ENCODE results near the gene DNM3.

DNM3 gene

DNA sequence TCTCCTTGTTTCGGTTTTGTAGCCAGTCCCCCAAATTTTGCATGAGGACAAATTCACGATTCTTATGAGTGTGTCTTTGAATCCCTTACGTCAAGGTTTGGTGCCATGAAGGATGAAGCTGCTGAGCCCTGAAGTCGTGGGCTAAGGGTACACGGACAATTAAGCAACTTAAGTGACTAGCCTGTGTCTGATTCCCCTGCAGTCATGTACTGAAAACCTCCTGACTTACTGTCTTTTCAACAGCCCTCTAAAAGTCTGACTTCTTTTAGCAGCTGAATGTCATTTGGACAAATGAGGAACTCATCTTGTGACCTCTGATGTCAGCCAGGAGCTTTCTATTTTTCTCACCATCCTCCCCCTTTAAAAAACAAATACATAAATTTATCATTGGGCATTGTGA, 552.1 kb downstream of the DNM3 start:
- no peak for DNase-seq (ENCODE audit: low read depth in 2 of 2)

DNA sequence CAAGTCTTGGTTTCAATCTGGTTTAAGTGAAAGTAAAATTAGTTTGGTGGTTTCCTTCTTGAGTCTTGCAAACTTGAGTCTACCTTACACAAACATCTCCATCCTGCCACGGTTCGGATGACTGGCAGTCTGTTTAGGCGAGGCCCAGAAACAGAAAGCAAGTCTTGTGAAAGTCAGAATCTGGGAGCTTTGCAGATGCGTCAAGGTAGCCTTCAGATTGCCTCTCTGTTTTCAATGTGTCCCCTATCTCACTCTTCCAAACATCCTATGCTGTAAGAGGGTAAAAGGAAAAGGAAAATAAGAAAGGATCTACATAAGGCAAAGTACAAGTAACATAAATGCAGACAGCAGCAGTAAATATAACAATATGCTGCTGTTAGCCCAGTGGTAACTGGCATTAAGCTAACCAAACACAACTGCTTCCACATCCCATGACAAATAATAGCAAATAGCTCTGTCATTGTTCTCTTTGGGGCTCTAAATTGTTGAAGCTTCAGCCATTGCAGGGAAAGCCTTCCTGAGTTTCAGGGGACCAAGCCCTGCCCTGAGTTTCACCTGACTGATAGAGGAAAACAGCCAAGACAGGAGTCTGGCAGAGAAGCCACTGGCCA, 552.9 kb downstream of the DNM3 start:
- DNase-seq (ENCODE audit: low read depth in 2 of 2): peak; percentile 38 to 54

DNA sequence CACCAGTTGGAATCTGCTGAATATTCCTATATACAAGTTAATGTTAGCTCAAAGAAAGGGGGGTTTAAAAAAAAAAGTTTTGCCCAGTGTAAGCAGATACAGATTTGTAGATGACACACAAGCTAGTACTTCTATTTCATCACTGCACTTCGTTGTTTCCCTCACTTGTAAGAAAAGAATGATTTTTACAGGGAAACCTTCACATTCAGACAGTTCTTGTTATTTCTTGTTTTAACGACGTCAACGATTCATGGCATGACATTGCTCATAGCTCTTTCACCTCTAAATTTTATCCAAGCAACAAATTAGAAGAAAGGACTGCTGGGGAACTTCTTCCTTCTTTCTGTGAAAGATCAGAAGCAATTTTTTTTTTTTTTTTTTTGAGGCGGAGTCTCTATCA, 553.5 kb downstream of the DNM3 start:
- DNase-seq (ENCODE audit: low read depth in 2 of 2): no peak

DNA sequence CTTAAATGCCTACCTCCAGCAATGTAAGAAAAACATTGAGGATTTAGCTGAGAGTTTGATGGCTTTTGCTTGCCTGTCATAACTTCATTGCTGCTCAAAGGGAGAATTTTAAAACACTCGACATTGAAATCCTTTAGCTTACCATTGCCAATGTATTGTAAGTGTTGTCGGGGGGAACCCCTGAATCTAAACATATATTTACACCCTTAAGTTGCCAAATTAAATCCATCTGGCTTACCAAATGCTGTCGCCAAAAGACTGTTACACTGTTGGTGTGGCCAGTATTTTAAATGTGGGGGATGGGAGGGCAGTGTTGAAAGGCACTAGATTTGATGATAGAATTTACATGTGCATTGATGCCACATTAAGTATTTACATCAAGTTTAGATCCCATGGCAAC, 554.3 kb downstream of the DNM3 start:
- no peak for DNase-seq (ENCODE audit: low read depth in 2 of 2)

DNA sequence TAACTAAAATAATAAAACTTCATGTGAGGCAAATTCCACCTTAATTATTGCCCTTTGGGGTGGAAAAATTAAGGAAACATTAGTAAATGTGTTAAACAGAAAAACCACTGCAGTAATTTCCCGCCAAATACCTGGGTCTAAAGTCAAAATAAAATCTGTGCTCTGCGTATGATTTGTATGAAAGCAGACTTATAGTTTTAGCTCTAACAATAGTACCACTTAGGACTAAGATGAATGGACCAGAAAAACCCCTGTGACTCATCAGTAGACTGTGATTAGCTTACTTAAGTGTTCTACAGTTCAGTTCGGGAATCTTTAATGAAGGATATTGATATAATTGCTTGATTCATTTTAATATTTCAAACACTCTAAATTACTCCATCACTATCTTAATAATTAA, 555.9 kb downstream of the DNM3 start:
- DNase-seq (ENCODE audit: low read depth in 2 of 2): no peak

DNA sequence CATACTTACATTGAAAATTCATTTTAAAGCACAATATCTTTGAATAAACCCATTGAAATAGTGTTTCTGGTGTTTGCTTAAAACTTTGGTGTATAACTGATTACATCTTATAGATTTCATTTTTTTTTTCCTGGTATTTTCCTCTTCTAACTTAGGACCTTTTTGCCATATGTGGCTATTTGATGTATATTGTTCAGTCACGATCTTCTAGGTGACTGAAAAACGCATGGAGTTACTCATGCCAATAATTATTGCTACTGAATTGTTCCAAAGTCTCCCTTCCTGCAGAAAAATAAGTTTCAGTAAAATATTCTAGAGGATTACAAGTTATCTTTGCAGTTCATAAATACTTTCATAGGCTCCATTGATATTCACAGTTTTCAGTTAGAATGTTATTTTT, 556.3 kb downstream of the DNM3 start:
- no peak for DNase-seq (ENCODE audit: low read depth in 2 of 2)

DNA sequence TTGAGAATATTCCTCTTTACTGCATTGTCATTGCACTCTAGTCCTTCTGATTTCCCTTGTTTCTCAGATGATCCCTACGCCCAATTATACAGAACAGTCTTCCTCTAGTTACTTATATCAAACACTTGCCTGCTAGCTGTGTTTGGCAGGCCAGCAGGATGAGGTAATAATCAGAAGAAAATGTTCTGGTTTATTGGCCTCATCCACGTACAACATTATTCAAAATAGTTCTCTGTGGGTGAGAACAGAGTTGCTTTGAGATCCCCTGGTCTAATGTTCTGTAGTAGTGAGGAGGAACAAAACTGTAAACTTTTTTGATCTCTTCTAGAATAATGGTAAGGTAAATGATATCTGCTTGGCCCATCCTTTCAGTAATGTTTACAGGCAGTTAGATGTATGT, 556.9 kb downstream of the DNM3 start:
- DNase-seq (ENCODE audit: low read depth in 2 of 2): no peak

DNA sequence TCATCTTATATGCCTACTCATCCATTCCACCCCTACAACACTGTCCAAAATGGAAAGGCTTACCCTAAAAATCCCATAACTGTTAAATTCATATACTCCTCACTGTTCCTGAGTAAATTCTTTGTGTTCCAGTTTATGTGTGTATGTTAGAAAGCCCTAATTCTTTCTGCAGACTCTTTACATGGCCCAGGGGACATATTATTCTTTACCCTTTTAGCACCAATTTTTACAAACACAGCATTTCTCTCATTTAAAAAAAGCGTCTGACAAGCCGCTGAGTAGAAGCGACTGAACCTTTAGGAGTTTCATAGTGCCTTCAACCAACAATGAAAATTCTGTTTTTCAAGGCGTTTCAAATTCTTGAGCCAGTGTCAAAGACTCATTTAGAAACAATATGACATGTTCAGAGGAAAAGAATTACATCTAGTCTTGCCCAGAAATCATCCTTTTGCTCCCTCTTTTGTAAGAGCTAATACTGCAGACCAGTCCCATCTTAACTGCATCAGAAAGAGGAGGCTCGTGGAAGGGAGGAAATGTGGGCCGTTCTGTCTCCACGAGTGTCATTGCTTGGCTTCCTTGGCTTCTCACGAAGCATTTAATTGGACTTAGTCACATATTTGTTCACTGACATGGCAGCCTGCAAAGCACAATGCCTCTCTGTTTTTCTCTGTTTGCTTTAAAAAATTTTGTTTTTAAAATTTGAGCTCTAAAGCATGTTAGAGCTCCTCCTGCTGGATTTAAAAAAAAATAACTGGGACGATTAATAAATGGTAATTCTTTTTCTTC, 557.9 kb downstream of the DNM3 start:
- no peak for DNase-seq (ENCODE audit: low read depth in 2 of 2)

DNA sequence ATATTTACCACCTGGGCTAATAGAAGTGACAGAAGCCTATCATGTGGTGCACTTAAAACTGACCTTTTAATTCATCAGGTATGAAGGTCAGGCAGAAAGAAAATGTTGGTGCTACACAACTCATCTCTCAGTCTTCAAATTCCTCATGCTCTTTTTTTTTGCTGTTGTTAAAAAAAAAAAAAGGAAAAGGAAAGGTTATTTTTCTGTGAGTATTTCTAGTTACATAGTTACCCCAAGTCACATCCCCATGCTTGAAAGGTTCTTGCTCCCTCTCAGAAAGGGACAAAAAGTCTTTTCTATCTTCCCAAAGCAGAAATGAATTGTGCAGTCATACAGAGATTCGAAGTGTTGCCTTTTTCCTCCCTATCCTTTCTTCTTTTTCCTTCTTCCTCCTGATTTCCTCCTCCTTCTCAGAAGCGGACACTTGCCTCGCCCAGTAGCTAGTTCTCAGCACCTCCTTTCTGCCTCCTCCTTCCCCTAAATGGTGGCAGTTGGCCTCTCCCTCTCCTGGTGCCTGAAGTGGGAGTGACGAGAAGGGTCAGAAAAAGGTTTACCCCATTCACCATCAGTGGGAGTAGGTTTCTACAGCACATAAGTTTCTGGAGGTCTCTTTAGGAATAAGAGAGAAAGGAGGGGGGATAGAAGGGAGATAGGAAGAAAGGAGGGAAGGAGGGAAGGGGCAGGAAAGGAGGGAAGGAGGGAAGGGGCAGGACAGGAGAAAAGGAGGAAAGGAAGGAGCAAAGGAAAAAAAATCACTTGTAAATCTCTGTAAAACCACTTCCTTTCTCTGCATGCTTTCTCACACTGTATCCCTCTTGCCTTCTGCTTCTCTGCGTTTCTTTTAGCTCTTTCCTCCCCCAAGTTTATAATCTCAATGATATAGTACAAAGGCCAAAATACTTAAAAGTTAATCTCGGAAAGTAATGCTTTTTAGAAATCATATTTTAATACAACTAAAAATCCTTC, 558.7 kb downstream of the DNM3 start:
- DNase-seq (ENCODE audit: low read depth in 2 of 2): no peak

DNA sequence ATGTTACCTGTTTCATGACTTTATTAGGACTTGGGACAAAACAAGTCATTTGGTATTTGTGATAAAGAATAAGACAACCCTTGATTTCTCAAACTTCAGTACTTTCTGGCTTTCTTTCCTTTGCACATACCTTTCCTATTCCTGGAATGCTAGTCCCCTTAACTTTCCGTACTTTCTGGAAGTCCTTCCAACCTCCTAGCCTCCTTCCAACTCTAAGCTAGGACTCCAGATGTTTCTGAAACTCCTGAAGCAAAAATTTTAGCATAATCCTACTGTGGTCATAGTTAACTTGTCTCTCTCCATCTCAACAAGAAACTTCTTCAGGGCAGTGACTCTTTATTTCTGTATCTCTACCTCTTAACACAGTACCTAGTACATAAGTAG, 559.4 kb downstream of the DNM3 start:
- DNase-seq (ENCODE audit: low read depth in 2 of 2): no peak

DNA sequence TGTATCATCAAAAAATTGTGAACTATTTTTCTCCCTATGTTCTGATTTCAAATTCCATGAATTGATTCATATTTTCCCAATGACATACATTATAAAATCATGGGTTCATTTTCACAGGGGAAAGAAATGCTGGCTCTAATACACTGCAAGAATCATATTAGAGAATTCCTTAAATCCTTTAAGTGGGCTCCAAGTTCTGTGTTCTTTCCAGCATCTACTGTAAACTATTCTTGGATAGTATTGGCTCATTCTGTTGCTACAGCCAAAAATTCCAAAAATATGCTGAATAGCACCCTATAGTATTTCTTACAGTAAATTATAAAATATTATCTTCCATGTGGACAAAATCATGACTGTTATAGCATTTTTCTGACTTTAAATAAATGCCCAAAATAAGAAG, 560.2 kb downstream of the DNM3 start:
- no peak for DNase-seq (ENCODE audit: low read depth in 2 of 2)

DNA sequence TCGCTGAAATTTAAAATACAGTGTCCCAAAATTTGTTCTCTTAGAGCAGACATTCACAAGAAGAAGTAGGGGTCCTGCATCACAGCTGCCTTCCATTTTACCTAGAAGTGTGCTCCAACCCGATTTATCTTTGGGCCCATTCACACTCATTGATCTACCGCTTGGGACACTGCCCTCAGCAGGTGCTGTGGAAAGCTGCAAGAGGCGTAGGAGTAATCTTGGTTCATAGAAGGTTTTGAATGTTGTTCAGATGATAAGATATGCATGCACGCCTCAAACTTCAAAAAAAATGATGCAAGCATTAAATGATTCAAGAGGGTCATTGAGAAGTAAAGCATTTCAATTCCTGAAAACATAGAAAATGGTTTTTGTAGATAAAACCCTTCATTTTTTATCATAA, 560.6 kb downstream of the DNM3 start:
- no peak for DNase-seq (ENCODE audit: low read depth in 2 of 2)

DNA sequence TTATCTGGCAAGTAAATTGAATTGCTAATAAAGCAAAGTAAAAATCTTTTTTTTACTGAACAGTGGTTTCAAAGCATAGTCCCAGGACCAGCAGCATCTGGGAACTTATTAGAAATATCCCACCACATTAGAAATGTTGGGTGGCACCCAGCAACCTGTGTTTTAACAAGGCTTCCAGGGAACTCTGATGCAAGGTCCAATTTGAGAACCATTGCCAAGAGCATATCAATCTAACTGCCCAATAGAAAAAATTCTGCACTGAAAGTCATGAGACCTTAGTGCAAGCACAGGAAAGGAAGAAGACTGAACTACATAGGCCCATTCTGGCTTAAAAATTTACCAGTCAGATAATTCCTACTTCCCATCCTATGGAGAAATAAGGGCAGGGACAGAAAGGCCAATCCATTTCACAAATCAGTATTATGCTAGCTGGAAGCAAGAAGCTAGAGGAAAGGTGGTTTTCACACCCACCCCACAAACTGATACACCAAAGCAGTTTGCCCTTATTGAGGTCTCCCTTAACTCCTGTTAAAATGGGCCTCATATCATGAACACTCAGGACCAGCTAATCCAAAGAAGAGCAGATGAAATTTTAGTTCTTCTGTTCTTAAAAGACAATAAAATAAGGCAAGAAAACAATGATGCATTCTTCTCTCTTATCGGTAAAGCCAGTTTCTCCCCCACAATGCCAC, 561.7 kb downstream of the DNM3 start:
- DNase-seq (ENCODE audit: low read depth in 2 of 2): no peak

DNA sequence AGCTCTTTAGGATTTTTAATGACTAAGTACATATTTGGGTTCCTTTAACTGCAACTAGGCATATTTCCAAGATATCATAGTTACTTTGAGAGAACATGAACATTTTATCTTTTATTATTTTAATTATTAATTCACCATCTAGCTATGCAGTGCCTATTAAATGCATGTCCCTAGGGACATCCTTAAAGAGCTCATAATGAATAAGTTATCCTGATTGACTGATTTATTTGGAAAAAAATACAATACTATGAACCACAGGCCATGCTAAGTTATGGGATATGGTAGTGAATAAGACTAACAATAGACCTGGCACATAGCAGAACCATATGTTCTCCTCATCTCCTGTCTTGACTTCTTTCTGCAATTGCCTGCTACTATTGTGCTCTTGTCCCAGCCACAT, 562.8 kb downstream of the DNM3 start:
- no peak for DNase-seq (ENCODE audit: low read depth in 2 of 2)

DNA sequence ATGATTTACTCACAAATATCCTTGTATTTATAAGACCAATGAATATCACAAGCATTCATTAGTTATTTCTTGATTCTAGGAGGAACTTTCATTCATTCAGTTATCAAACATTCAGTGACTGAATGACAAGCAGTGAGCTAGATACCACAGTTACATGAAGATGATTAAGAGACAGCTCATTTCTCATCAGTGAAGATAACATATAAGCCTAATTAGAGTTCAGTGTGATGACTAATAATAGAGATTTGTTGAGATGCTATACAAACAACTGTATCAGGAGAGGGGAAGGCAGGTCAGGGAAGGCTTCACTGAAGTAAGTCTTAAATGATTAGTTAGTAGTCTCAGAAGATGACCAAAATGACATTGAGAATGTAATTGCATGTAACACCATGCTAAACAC, 564.6 kb downstream of the DNM3 start:
- DNase-seq (ENCODE audit: low read depth in 2 of 2): no peak

DNA sequence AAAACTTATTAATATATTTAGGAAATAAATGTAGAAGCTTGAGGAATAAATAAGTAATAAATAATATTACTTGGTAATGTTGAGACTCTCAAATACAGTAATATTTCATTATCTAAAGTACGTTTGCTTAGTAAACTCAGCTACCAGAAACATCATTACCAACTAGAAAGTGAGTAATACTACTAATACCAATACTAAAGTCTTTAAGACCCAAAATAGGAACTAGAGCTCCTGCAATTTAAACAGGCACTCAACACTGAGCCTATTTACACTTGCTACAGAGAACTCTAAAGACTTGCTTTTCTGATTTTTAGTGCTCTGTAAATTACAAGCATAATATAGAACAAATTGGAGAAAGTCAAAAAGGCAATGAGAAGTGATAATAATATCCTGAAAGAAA, 565.7 kb downstream of the DNM3 start:
- no peak for DNase-seq (ENCODE audit: low read depth in 2 of 2)

DNA sequence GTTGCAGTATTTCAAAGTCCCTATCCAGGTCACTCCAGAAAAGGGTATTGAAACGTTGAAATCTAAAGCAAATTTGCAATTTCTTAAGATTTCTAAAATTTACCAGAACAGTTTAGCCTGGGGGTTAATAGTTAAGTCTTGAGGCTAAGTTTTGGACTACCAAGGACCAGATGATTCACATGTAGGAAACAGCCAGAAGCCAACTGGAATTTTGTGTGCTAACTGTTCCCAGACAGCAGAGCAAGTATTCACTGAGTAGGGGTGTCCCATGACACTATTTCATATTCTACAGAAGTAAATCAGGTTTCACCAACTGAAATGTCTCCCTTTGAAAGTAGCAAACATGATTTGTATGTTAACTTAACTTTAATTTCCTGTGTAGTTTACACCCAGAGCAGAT, 567.7 kb downstream of the DNM3 start:
- DNase-seq (ENCODE audit: low read depth in 2 of 2): no peak

DNA sequence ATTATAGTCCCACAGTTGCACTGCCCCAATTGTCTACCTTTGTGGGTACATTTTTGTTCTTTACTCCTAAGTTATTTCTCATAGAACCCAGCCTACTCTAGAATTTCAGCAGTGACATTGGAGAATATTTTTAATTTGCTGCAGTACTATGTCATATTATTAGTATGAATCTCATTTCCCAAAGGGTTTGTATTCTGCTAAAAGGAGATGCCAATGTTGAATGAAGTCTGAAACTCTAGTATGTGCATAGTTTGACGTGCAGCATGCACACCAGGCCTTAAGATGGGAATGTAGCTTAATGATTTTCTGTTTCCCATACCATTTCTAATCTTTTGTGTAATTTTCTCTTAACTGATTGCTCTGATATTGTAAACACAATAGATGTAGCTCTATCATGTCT, 568.7 kb downstream of the DNM3 start:
- no peak for DNase-seq (ENCODE audit: low read depth in 2 of 2)

DNA sequence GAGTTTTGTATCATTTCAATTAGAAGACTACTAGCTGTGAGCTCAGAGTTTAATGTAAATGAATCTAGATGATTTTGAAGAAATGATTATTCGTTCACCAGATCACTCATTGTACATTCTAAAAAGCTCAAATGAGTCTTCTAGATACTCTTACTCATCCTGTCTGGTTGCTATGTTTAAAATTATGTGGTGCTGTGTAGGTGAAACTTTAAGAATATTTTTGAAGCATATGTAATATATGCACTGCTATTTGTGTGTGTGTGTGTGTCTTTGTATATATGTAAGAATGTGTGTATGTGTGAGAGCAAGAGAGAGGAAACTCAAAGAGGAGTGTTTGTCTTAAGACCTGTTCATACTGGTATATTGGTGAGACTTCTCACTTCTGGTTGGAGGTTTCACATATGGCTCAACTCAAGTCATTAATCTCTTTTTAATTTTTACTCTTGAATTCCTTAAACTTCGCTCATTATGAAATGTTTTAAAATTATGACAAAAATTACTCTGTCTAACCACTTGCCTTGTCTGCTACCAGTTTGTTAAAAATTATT, 570.6 kb downstream of the DNM3 start:
- no peak for DNase-seq (ENCODE audit: low read depth in 2 of 2)

DNA sequence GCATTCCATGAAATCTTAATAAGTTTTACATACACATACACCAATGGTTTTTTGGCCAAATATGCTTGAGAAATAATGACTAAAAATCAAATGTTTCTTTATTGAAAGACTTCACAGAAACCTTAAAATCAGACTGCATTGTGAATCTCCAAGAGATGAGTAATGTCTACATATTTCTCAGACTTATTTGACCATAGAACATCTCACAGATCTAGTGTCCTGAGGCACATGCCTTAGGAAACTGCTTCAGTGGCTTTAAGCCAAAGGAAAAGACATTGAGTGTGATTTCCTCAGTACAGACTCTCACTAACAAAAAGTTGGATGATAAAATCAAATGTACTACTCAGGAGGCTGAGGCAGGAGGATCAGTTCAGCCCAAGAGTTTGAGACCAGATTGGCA, 573.0 kb downstream of the DNM3 start:
- DNase-seq (ENCODE audit: low read depth in 2 of 2): no peak

DNA sequence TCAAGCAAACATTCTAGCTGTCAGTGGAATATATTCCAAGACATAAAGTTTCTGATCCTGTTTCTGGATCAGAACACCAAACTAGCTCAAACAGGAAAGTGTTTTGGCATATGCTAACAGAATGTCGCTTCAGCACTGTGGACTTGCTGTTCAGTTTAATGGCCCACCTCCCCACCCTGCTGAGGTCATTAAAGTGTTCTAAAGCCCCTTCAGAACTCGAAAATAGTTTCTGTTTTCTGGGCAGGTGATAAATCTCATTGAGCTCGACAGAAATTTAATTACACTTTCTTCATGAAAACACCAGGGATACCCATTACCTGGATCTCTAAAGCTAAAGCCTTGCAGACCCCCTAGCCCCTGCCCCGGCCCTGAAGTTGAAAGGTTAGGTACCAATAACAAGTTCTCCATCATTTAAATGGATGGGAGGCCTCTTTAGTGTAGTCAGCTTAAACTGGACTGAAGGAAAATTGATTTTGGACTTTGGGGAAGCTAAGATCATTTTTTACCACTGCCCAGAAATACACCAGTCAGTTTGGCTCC, 575.3 kb downstream of the DNM3 start:
- no peak for DNase-seq (ENCODE audit: low read depth in 2 of 2)

DNA sequence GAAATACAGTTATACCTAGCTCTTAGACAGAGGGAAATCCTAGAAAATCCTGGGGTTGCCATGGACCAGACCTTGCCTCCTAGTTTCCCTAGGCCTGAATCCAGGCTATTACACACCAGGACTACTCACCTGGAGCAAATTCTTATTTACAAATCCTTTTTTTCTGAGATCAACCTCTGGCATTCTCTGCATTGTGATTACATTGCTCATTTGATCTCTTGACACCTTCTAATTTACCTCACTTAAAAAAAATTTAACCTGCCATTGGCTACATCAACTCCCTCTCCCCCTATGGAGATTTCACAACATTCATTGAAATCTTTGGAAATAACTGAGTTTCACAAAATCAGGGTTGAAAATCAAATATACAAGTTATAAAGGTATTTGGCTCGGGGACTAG, 576.3 kb downstream of the DNM3 start:
- no peak for DNase-seq (ENCODE audit: low read depth in 2 of 2)

All from stimulated activated CD8-positive, alpha-beta memory T cell treated with anti-CD3 and anti-CD28 coated beads, Interleukin-15, amount 100 ng/mL, for 48 hours (primary cell).